Neural crest cell (in vitro differentiated cells): ENCODE data around the gene WBP2NL. TPM values are rescaled to one million over a fixed set of nuclear protein-coding genes. Genes with fewer than 3 reads are reported as not detected.
A peak's percentile ranks its signal among the peaks of the same experiment; 100 is the strongest.

Experiments
- DNase-seq: peaks from one replicate; pipeline ENCODE4 v3.0.0; 2021; ENCODE audit warnings: low read depth, mixed read lengths, low spot score
- H3K27ac Mint-ChIP-seq: one replicate; pipeline ENCODE4 v1.8.0; 2021; ENCODE audit warnings: mild to moderate bottlenecking, mixed read lengths; ENCODE audit not compliant: unreplicated experiment
- H3K27me3 Mint-ChIP-seq: 2 replicates; pipeline ENCODE4 v1.8.0; 2021; ENCODE audit warnings: low read depth, mild to moderate bottlenecking, mixed read lengths
- H3K36me3 Mint-ChIP-seq: 2 replicates; pipeline ENCODE4 v1.8.0; 2021; ENCODE audit warnings: low read depth, mild to moderate bottlenecking, mixed read lengths
- H3K4me1 Mint-ChIP-seq: 2 replicates; pipeline ENCODE4 v1.8.0; 2021; ENCODE audit warnings: mixed read lengths
- H3K4me3 Mint-ChIP-seq: one replicate; pipeline ENCODE4 v1.8.0; 2021; ENCODE audit warnings: mild to moderate bottlenecking, mixed read lengths
- H3K9me3 Mint-ChIP-seq: 2 replicates; pipeline ENCODE4 v1.8.0; 2021; ENCODE audit warnings: mixed read lengths
- CTCF ChIP-seq: fragments of 200-600 bp; sonication (generic); conservative IDR thresholded peaks from 2 replicates; pipeline ENCODE4 v1.5.0; 2021; ENCODE audit warnings: antibody characterized with exemption, mild to moderate bottlenecking
- total RNA-seq: library from RNA; stranded (reverse); gene quantifications from 2 replicates; pipeline ENCODE4 v1.2.1, GENCODE V29; 2021

The WBP2NL gene
- total RNA-seq, 1 donor from 2014 or later, result not detected

- Mint-ChIP-seq H3K9me3 (no peaks in the 10 kb centered on the region), H3K27me3 (peaks cover 44% of the 10 kb centered on the region), H3K27ac (no peak overlapping the region), H3K4me3 (peak overlapping the region; percentile 84), H3K4me1 (peaks cover 28% of the 10 kb centered on the region), H3K36me3 (no peaks in the 10 kb centered on the region)
- TF ChIP-seq CTCF, result no peak
- DNase-seq, result no peak
Observed at GRCh38 chr22:41975299-41976069, 23.1 kb upstream of the WBP2NL start.

DNA sequence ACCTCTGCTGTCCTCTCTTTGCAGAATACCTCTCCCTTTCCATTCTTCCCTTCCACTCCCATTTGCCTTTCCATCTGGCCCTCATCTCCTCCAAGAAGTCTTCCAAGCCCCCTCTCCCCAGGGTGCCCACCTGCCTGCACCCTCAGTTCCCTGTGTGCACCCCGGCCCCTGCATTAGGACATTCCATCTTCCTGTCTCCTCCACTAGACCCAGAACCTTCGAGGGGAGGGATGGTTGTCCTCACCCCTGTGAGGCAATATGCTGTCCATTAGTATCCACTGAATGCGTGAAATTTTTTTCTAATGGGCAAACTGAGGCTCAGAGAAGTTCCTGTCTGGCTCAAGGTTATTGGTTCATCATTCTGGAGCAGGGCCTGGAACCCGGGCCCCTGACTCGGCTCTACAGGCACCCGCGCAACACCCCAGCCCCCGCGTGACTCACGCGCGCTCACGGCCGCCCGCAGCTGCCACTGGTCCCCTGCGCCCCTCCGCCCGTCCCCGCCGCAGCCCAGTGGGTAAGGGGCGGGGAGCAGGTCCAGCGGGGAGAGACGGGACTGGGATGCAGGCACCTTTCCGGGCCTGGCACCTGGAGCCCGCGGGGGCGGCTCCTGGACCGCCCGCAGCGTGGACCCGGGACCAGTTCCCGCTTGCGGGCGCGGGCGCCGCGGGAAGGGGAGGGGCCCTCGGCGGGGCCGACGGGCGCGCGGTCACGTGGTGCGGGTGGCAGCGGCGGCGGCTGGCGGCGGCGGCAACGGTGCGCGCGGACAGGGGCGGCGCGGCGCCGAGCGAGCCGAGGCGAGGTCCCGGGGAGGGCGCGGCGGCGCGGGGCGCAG lies 22.3 kb upstream of the WBP2NL start:
- no peak for TF ChIP-seq CTCF
- DNase-seq, result peak; percentile 38
- Mint-ChIP-seq H3K4me3 (peak overlapping the region; percentile 84), H3K9me3 (no peaks in the 10 kb centered on the region), H3K27me3 (peaks cover 44% of the 10 kb centered on the region), H3K4me1 (peaks cover 28% of the 10 kb centered on the region), H3K36me3 (no peaks in the 10 kb centered on the region), H3K27ac (no peak overlapping the region)

DNA sequence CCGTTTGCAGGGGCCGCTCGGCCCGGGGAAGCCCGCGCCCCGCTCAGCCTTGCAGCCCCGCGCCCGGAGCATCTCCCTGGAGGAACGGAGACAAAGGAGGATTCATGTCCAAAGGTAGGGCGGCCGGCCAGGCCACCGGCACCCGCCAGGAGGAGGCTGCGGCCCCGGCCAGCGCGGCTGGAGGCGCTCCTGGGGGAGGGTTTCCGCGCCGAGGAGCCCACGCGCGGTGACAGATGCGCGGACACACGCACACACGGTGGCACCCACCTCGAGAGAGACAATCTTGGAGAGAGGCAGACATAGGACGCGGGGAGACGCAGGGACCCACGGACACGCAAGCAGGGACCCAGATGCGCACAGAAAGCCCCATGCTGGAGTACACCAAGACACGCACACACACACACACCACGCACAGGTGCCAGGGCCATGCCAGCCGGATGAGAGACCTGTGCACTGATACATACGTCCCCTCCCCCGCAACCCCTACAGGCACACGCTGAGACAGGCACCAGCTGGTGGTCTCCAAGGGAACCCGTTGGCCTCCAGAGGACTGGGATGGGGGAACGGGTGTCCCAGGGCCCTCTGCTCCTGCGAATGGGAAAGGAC lies 21.5 kb upstream of the WBP2NL start:
- H3K27me3 Mint-ChIP-seq, result peaks cover 44% of the 10 kb centered on the region
- no peaks in the 10 kb centered on the region for H3K9me3 Mint-ChIP-seq
- no peak for TF ChIP-seq CTCF
- no peak overlapping the region for H3K27ac Mint-ChIP-seq
- H3K4me1 Mint-ChIP-seq, result peaks cover 28% of the 10 kb centered on the region
- no peaks in the 10 kb centered on the region for H3K36me3 Mint-ChIP-seq
- DNase-seq, result no peak
- peak overlapping the region; percentile 82 for H3K4me3 Mint-ChIP-seq

GRCh38 chr22:41978732-41979131 lies 19.9 kb upstream of the WBP2NL start:
- H3K9me3 Mint-ChIP-seq, result no peaks in the 10 kb centered on the region
- TF ChIP-seq CTCF, result no peak
- peak overlapping the region; percentile 82 for H3K4me3 Mint-ChIP-seq
- H3K4me1 Mint-ChIP-seq, result peaks cover 28% of the 10 kb centered on the region
- DNase-seq, result no peak
- peaks cover 34% of the 10 kb centered on the region for H3K27me3 Mint-ChIP-seq
- H3K27ac Mint-ChIP-seq, result no peak overlapping the region
- H3K36me3 Mint-ChIP-seq, result no peaks in the 10 kb centered on the region

DNA sequence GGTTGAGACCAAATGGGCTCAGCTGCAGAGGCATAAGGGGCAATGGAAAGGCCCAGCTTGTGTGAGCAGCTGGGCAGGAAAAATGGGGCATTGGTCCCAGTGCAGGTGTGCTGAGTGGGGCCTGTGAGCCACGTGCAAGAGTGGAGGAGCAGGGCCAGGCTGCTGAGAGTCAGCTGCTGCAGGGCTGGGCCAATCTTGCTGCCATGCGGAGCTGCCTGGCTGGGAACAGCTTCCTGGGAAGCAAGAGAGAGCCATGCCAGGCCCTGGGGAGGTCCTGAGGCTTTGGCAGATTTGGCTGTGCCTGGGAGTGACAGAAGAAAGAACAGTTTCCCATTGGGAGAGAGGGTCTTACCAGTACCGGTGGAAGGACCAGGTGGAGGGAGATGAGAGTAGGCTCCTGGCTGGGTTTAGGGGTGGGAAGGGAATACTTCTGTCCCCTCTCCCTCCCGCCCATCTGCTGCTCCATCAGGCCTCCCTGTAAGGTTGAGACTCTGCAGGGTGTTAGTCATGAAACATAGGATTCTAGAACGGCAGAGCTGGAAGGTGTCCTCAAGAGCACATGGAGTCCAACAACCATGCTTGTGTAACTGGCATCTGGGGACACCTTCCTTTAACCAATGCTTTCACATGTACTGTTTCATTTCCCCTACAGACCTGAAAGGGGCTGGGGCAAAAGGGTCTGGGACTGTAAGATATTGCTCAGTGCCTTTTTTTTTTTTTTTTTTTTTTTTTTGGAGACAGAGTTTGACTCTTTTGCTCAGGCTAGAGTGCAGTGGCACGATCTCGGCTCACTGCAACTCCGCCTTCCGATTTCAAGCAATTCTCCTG lies 19.0 kb upstream of the WBP2NL start:
- no peak for TF ChIP-seq CTCF
- peaks cover 3% of the 10 kb centered on the region for H3K36me3 Mint-ChIP-seq
- H3K27me3 Mint-ChIP-seq, result peaks cover 28% of the 10 kb centered on the region
- H3K9me3 Mint-ChIP-seq, result no peaks in the 10 kb centered on the region
- H3K27ac Mint-ChIP-seq, result no peak overlapping the region
- H3K4me3 Mint-ChIP-seq, result peak overlapping the region; percentile 72
- no peak for DNase-seq
- H3K4me1 Mint-ChIP-seq, result peaks cover 28% of the 10 kb centered on the region
